Peyer's patch (tissue), 4 donors: ENCODE data around the gene NRG4.

ENCODE experiments used
- CTCF ChIP-seq, 6 experiments: fragments of 450-650 bp in 4 of 6; fragments of 200-600 bp in 2 of 6; sonication (generic) in 1 of 6; IDR thresholded peaks; one replicate each; pipeline ENCODE4 v1.5.1; 2017 to 2019; ENCODE audit warnings: antibody characterized with exemption in 6 of 6, mild to moderate bottlenecking in 3 of 6, moderate library complexity in 1 of 6
- POLR2A ChIP-seq, 2 donors: fragments of 450-650 bp; IDR thresholded peaks; one replicate each; pipeline ENCODE4 v1.5.1; 2017; ENCODE audit warnings: antibody characterized with exemption in 2 of 2, mild to moderate bottlenecking in 2 of 2, moderate library complexity in 2 of 2

- TF ChIP-seq POLR2A (IDR thresholded peaks at IDR 0.05) = no peak
- no peak for TF ChIP-seq CTCF (IDR thresholded peaks at IDR 0.05)
Measured at GRCh38 chr15:76024021-76024768, 12.0 kb upstream of the NRG4 start.
